IPS-18c (cell line): ENCODE results near the gene OPRD1.
A peak's percentile ranks its signal among the peaks of the same experiment; 100 is the strongest.
"Not testable (repeated sequence)": the region's sequence is repeated elsewhere in the genome, so short reads cannot be mapped to it uniquely, and the experiment has no call there.

Experiments used
- H3K4me3 ChIP-seq: 2 replicates; pipeline ENCODE4 v1.7.0; 2013; ENCODE audit warnings: low read depth, mild to moderate bottlenecking, low read length, moderate library complexity; ENCODE audit not compliant: insufficient read depth
- H3K9me3 ChIP-seq: one replicate; pipeline ENCODE4 v1.6.1; 2013; ENCODE audit warnings: mild to moderate bottlenecking, low read length, moderate library complexity; ENCODE audit not compliant: control insufficient read depth, insufficient read depth

The OPRD1 gene

GRCh38 chr1:28811766-28812668, at the start of gene OPRD1:
Gene OPRD1, plus strand, starts transcription at chr1:28812170. Its CDS starts 214 bp downstream, at chr1:28812384.
- Histone ChIP-seq H3K9me3 (peaks cover 2% of the 10 kb centered on the region), H3K4me3 (peak within 1 kb of the TSS; percentile 44)

DNA sequence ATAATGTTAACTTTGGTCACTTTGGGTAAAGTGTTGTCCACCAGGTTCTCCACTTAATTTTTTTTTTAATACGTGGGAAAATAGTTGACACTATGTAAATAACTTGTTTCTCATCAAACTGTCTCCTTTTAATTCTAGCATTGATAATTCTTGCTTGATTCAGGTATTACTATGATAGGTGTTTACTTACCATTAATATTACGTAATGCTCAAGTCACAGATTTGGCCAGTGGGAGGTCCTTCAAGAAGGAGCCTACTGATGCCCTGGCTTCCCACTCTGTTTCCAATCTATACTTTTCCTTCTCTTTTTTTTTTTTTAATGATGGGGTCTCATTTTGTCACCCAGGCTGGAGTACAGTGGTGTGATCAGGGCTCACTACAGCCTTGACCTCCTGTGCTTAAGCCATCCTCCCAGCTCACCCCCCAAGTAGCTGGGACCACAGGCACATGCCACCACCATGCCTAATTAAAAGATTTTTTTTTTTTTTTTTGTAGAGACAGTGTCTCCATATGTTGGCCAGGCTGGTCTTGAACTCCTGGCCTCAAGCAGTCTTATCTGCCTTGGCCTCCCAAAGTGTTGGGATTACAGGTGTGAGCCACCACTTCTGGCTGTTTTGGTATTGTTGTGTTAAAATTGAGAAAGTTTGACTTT, 45.3 kb upstream of the OPRD1 start:
- Histone ChIP-seq H3K4me3 (no peak overlapping the region), H3K9me3 (no peaks in the 10 kb centered on the region)

GRCh38 chr1:28770601-28771165, 41.3 kb upstream of the OPRD1 start:
- Histone ChIP-seq H3K9me3 (no peaks in the 10 kb centered on the region), H3K4me3 (no peak overlapping the region)

DNA sequence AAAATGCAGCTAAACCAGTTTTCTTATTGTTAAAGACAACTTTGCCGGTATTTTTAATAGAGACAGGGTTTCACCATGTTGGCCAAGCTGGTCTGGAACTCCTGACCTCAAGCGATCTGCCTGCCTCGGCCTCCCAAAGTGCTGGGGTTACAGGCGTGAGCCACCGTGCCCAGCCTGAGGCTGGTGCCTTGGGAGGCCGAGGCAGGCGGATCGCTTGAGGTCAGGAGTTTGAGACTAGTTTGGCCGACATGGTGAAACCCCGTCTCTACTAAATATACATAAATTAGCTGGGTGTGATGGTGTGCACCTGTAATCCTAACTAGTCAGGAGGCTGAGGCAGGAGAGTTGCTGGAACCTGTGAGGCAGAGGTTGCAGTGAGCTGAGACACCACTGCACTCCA, 40.0 kb upstream of the OPRD1 start:
- not testable (repeated sequence) for H3K4me3 ChIP-seq, H3K9me3 ChIP-seq

DNA sequence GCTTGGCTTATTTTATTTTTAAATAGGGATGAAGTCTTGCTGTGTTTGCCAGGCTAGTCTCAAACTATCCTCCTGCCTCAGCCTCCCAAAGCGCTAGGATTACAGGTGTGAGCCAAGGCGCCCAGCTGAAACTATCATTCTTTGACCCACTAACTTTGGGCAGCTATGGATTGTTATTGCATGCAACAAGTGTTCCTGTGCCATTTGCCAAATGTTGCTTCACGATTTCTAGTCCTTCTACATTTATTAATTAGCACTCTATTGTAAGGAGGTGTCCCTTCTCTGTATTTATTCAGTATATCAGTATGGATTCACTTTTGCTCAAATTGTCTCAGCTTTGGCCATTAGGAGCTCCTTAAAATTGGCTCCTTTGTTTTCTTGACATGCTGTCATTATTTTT, 38.9 kb upstream of the OPRD1 start:
- H3K4me3 ChIP-seq, result no peak overlapping the region
- H3K9me3 ChIP-seq, result peaks cover 2% of the 10 kb centered on the region

DNA sequence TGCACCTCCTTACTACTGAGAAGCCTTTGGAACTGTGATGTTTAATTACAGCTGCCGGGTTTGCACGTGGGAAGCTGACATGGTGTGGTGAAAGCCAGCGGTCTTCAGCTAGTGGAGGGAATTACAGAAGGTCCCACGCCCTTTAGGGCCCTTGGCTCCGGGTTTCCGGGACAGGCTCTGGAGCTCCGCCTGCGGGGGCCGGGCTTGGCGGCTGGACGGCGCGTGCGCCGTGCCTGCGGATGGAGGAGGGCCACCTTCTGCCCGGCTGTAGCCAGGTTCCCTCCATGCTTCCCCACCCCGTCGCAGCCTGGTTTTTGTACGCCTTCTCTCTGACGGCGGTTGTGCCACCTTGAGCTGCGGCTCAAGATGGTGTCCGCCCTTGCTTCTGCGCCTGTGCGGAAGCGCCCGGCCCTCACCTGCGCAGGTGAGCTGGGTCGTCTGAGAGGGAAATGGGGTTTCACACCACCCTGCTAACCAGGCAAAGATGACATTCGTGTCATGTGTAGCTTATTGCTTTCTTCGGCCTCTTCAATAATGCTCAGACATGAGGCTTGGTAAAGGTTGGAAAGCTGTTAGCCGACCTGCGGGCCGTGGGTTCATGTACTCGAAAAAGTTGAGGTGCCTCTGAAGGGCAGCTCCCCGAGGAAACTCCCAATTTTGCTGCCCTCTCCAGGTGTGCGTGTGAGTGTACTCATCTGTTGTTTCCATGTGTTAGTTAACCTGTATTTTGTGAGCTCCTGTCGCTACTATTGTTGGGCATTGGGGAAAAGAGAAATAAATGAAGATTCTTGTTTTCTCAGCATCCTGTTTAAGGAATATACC, 36.6 kb upstream of the OPRD1 start:
- H3K4me3 ChIP-seq, result no peak overlapping the region

DNA sequence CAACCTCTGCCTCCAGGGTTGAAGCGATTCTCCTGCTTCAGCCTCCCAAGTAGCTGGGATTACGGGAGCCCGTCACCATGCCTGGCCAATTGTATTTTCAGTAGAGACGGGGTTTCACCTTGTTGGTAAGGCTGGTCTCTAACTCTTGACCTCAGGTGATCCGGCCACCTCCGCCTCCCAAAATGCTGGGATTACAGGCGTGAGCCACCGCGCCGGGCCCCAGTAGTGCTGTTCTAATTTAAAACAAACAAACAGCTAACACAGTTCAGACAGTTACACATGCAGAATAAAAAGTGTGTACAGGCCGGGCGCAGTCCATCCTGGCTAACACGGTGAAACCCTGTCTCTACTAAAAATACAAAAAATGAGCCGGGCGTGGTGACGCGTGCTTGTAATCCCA, 35.6 kb upstream of the OPRD1 start:
- no peak overlapping the region for H3K4me3 ChIP-seq
- peaks cover 2% of the 10 kb centered on the region for H3K9me3 ChIP-seq

More for the DNA sequence above, 36.6 kb upstream of the OPRD1 start:
- peaks cover 2% of the 10 kb centered on the region for H3K9me3 ChIP-seq

DNA sequence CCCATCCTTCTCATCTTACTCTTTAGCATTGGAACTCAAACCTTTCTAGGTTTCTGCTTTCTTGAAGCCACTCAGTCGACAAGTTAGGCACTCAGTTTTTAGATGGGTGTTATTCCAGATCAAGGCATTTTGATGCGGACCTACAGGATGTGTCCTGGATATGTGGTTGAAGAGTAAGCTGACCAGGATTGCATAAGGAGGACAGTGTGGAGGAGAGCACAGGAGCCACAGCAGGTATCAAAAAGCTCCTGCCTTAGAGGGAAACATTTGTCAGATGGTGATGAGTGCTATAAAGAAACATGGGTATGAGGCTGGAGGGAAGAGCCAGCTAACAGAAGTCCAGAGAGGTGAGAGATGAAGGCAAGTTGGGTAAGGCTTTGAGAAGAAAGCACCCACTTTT, 33.9 kb upstream of the OPRD1 start:
- H3K9me3 ChIP-seq, result peaks cover 2% of the 10 kb centered on the region
- H3K4me3 ChIP-seq, result no peak overlapping the region

GRCh38 chr1:28779751-28780408, 32.1 kb upstream of the OPRD1 start:
- Histone ChIP-seq H3K9me3 (peaks cover 2% of the 10 kb centered on the region), H3K4me3 (no peak overlapping the region)

DNA sequence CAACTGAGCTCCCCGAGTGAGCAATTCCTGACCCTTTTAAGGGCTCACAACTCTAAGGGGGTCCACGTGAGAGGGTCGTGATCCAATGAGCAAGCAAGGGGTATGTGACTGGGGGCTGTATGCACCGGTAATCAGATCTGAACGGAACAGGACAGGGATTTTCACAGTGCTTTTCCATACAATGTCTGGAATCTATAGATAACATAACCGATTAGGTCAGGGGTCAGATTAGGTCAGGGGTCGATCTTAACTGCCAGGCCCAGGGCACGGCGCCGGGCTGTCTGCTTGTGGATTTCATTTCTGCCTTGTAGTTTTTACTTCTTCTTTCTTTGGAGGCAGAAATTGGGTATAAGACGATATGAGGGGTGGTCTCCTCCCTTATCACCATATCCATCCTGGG, 30.7 kb upstream of the OPRD1 start:
- H3K4me3 ChIP-seq, result no peak overlapping the region

DNA sequence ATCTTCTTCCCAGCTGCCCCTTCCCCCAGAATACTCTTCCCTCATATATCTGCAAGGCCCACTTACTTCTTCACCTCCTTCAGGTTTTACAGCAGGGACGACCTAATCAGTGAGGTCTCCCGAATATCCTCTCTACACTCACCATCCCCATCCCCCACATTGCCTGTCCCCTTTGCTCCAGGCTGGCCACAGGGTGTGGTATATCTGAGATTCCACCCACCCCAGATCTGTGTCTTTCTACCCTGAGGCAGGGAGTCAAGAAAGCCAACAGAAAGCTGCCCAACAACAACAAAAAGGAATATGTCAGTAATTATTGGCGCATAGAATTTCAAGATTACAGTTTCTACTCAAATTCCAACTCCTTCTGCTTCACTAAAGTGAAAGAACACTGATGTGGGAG, 30.0 kb upstream of the OPRD1 start:
- H3K4me3 ChIP-seq, result no peak overlapping the region
- no peaks in the 10 kb centered on the region for H3K9me3 ChIP-seq

More for the DNA sequence above, 30.7 kb upstream of the OPRD1 start:
- peaks cover 2% of the 10 kb centered on the region for H3K9me3 ChIP-seq

DNA sequence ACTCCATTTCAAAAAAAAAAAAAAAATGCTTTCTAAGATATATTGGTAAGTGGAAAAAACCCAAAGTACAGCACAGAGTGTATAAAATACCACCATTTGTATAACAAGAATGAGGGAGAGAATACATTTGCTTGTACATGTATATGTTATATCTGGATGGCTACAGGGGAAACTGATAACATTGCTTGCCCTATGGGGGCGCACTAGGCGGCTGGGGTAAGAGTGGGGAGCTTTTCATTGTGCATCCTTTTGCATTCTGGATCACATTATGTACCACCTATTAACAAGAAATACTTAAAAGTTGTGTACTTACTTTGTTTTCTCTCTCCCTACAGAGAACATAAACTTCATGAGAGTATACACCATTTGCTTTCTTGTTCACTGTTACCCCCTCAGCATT, 28.6 kb upstream of the OPRD1 start:
- Histone ChIP-seq H3K9me3 (no peaks in the 10 kb centered on the region), H3K4me3 (no peak overlapping the region)

DNA sequence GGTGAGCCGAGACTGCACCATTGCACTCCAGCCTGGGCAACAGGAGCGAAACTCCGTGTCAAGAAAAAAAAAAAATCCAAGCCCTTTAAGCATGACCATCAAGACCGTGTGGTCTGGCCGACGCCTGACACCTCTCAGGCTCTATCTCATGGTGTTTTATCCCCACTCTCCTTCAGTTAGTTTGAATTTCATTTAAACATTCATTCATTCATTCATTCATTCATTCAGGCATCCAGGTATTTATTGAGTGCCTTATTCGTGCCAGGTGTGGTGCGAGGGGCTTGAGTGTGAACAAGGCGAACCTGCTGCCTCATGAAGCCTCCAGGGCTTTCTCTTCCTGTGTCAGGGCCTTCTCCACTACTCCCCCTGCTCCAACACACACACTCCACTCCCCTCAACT, 22.6 kb upstream of the OPRD1 start:
- Histone ChIP-seq H3K9me3 (no peaks in the 10 kb centered on the region), H3K4me3 (no peak overlapping the region)

DNA sequence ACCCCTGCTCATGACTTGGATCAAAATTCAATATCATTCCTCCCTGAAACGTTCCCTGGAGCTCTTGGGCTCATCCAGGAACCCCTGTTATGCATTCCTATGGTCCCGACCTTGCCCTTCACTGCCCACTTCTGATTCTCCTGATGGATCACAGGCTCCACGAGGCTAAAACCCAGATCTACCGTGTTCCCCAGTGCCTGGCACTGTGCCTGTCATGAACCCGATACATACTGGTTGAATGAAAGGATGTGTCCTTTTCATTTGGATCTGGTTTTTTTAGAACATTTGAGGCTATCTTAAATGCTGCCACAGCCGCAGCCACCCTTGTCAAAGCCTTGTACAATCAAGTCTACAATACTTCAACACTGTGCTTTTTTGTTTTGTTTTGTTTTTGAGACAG, 22.2 kb upstream of the OPRD1 start:
- Histone ChIP-seq H3K9me3 (no peaks in the 10 kb centered on the region), H3K4me3 (no peak overlapping the region)

- no peaks in the 10 kb centered on the region for H3K9me3 ChIP-seq
- H3K4me3 ChIP-seq, result no peak overlapping the region
These were observed 21.5 kb upstream of the OPRD1 start for GRCh38 chr1:28790377-28791035.

- not testable (repeated sequence) for H3K4me3 ChIP-seq, H3K9me3 ChIP-seq
These were observed 20.0 kb upstream of the OPRD1 start for GRCh38 chr1:28791929-28792328.
